ENCODE data around the gene UFSP2.

Gene UFSP2

GRCh38 chr4:185357733-185358440, 67.9 kb downstream of the UFSP2 start:
- DNase-seq (ENCODE audit: low read depth in 1 of 2, low spot score in 1 of 2): no peak

GRCh38 chr4:185357211-185357610, 68.6 kb downstream of the UFSP2 start:
- DNase-seq (ENCODE audit: low read depth in 1 of 2, low spot score in 1 of 2): no peak

GRCh38 chr4:185352741-185353140, 73.0 kb downstream of the UFSP2 start:
- DNase-seq (ENCODE audit: low read depth in 1 of 2, low spot score in 1 of 2): no peak

- no peak for DNase-seq (ENCODE audit: low read depth in 1 of 2, low spot score in 1 of 2)
Observed at GRCh38 chr4:185352202-185352601, 73.6 kb downstream of the UFSP2 start.

GRCh38 chr4:185351691-185352090, 74.1 kb downstream of the UFSP2 start:
- no peak for DNase-seq (ENCODE audit: low read depth in 1 of 2, low spot score in 1 of 2)
